ENCODE measurements around the gene INSYN2A.

INSYN2A gene

GRCh38 chr10:127196282-127197153 lies at the start of gene INSYN2A:
TSS of gene INSYN2A (minus strand) at chr10:127196591. CDS start at chr10:127176395, 20,196 bp downstream.
- DNase-seq: peak; percentile 25

DNA sequence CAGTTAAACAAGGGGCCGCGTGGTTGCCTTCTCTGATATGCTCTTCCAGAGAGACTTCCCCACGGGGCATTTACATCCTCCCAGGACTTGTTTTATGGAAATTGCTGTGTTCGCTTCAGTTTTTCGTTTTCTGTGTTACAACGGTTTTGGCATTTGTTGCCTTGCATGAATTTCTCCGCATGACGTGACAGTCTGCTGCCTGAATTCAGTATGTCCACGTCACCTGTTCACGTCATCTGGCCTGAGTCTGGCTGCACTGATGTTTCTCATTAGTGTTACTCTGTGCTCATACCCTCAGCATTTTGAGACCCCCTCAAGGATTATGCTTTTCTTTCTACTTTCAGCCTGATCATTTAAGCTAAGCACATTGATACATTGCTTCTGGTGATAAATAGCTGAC lies 49.1 kb upstream of the INSYN2A start:
- DNase-seq: no peak

- DNase-seq: no peak
Observed at GRCh38 chr10:127243490-127244272, 47.3 kb upstream of the INSYN2A start.

- no peak for DNase-seq
Observed at GRCh38 chr10:127242914-127243313, 46.5 kb upstream of the INSYN2A start.

- DNase-seq: no peak
Observed at GRCh38 chr10:127236266-127236665, 39.9 kb upstream of the INSYN2A start.

- no peak for DNase-seq
Observed at GRCh38 chr10:127234306-127234800, 38.0 kb upstream of the INSYN2A start.

- no peak for DNase-seq
Observed at GRCh38 chr10:127228195-127228787, 31.9 kb upstream of the INSYN2A start.

DNA sequence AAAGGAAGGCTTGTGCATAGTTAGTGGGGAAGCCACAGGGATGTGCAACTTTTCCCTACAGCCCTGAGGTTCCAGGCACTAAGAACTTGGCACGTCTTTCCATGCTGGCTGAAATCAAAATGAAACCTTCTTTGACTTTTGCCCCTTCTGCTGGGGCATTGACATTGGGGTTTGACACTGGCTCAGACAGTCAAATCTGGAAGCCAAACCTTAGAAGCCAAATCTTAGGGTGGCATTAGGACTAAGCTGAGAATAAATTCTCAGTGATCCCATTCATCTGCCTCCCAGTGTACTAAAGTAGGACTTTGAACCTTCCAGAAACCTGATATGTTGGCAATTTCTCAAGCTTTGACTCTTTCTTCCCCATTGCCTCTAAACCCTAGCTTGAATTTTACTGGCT lies 31.3 kb upstream of the INSYN2A start:
- DNase-seq: no peak

DNA sequence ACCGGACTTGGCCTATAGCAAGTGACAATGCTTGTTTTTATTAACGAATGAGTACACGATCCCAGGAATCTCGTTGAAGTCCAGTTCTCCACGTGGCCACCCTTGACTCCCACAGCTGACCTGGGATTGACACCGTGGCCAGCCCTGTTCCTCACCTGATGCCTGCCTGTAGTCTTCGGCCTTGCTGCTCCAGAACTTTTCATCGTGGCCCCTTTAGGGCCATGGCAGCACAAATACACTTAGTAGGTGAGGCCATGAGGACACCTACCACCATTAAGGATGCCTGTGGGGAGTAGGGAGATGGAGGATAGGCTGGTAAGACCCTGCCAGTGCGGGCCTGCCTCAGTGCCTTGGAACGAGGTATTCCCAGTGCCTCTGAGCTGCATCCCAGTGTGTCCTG lies 30.6 kb upstream of the INSYN2A start:
- no peak for DNase-seq

GRCh38 chr10:127221281-127221680 lies 24.9 kb upstream of the INSYN2A start:
- DNase-seq: no peak

GRCh38 chr10:127218658-127219057 lies 22.3 kb upstream of the INSYN2A start:
- DNase-seq: no peak

GRCh38 chr10:127216786-127217185 lies 20.4 kb upstream of the INSYN2A start:
- no peak for DNase-seq

GRCh38 chr10:127216274-127216673 lies 19.9 kb upstream of the INSYN2A start:
- DNase-seq: no peak

- no peak for DNase-seq
Observed at GRCh38 chr10:127215866-127216265, 19.5 kb upstream of the INSYN2A start.

- no peak for DNase-seq
Observed at GRCh38 chr10:127210936-127211466, 14.6 kb upstream of the INSYN2A start.

GRCh38 chr10:127207081-127207480 lies 10.7 kb upstream of the INSYN2A start:
- no peak for DNase-seq

DNA sequence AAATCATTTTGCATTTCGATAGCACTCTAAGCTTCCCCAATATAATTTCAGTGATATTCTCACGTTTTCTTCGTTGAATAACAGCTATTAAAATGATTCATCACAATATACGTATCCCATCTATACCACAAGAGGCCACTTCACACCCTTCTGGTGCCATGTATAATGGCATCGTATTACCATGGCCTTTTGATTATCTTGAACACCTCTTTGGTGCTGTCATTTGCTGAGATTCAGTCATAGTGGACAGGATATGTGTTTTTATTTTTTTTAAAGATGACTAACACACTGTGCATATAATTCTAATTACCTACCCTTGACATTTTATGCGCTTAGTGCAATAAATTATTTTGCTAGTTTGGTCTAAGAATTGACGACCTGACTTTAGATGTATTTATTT lies 6.7 kb upstream of the INSYN2A start:
- no peak for DNase-seq

DNA sequence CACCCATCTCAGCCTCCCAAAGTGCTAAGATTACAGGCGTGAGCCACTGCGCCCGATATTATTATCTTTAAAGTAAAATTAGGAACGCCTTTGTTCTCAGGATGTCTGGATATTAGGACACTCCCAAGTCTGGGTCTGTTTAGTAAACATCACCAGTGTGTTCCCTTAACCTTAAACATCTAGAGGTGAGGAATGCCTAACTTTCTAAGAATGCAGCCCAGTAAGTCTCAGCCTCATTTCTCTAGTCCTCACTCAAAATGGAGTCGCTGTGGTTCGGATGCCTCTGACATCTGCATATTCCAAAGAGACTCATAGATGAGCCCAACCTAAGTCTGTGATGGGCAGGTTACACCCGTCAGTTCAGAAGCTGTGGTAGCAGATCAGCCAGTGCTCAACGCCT lies 4.3 kb upstream of the INSYN2A start:
- no peak for DNase-seq

DNA sequence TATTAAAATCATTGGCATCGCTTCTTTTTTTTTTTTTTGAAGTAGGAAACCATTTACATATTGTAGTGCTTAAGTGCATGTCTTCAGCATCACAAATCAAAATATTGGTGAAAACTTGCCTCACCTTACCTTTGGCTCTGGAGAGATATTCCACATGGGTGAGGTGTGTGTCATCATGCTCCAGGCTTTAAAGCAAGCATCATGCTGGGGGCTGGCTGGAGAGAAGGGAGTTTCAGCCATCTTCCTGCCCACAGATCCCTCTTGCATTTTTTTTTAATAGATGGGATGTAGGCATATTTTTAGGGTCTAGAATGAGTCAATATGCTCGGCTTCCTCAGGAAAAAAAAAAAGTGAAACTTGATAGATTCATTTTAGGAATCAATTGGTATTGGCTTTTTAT lies 2.3 kb upstream of the INSYN2A start:
- DNase-seq: no peak

GRCh38 chr10:127198307-127198706 lies 1.9 kb upstream of the INSYN2A start:
- DNase-seq: no peak

GRCh38 chr10:127197154-127197432 lies 702 bp upstream of the INSYN2A start:
- DNase-seq: no peak

DNA sequence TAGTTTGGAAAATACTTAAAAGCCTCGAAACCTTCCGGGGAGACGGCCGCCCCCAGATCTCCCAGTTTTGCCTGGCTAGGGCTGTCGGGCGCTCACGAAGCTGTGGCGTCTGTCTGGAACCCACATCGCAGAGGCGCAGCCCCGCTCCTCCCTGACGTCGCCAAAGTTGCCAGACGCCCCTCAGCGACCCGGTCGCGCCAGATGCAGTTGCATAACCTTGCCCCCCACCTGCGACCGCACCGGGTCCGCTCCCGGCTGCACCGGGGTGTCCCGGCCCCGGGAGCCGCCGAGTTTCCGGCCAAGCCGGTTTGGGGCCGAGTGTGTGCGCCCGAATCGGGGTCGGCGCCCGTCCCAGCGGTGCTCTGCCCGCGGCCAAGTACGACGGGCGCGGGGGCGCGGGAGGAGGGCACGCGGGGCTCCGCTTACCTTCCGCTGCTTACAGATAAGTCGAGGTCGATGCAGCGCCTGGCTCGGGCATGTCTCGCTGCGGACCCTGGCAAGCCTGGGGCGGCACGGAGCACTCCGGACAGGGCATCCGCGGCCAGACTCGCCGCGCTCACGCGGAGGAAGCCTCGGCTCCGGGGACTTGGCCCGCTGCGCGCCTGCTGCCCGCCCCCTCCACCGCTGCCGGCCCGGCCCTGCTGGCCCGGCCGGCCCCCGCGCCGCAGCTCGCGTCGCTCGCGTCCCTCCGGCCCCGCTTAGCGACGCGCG lies 665 bp downstream of the INSYN2A start:
- DNase-seq: no peak

DNA sequence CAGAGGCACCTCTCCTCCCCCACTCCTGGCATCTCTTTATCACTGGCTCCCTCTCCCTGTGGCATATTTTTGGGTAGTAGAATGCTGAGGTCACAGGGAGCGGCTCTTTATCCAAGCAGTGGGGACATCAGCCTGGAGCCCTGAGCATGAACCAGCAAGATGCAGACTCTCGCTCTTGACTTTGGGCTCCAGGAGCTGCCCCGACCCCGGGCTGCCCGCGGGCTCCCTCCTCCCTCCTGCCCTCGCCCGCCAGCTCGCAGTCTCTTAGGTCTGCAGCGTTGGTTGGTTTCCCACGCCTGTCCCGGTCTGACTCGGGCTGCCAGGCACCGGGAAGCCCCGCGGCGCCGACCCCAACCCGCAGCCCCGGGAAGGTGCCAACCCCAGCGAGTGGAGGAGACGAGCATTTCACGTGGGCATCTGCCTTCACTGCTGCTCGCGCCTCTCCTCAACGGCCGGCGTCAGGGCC lies 1.3 kb downstream of the INSYN2A start:
- DNase-seq: no peak
